ENCODE results near the gene RCSD1.
A peak's percentile ranks its signal among the peaks of the same experiment; 100 is the strongest.
"Not testable (repeated sequence)": the region's sequence is repeated elsewhere in the genome, so short reads cannot be mapped to it uniquely, and the experiment has no call there.

The RCSD1 gene

GRCh38 chr1:167722870-167723251, 92.8 kb downstream of the RCSD1 start:
- Histone ChIP-seq H3K4me1 (ENCODE audit: insufficient read depth, low read length) (peaks cover 39% of the 10 kb centered on the region), H3K27ac (ENCODE audit: low read depth, low read length) (peak overlapping the region; percentile 88), H3K9ac (ENCODE audit: low read length) (peak overlapping the region; percentile 58), H3K4me3 (ENCODE audit: low read depth in 1 of 2, low read length in 2 of 2) (peak overlapping the region; percentile 84 to 93), H3K27me3 (ENCODE audit: control insufficient read depth in 1 of 2, insufficient read depth in 2 of 2, low read length in 2 of 2) (no peaks in the 10 kb centered on the region), H3K9me3 (ENCODE audit: low read length) (no peaks in the 10 kb centered on the region), H3K36me3 (ENCODE audit: insufficient read depth, low read length) (no peaks in the 10 kb centered on the region)

GRCh38 chr1:167723707-167724323, 93.8 kb downstream of the RCSD1 start:
- peaks cover 39% of the 10 kb centered on the region for H3K4me1 ChIP-seq (ENCODE audit: insufficient read depth, low read length)
- H3K27ac ChIP-seq (ENCODE audit: low read depth, low read length), result no peak overlapping the region
- no peaks in the 10 kb centered on the region for H3K9me3 ChIP-seq (ENCODE audit: low read length)
- H3K4me3 ChIP-seq (ENCODE audit: low read depth in 1 of 2, low read length in 2 of 2), result peak overlapping the region in 1 of 2 donors; percentile 84
- H3K27me3 ChIP-seq (ENCODE audit: control insufficient read depth in 1 of 2, insufficient read depth in 2 of 2, low read length in 2 of 2), result no peaks in the 10 kb centered on the region
- no peaks in the 10 kb centered on the region for H3K36me3 ChIP-seq (ENCODE audit: insufficient read depth, low read length)
- peak overlapping the region; percentile 58 for H3K9ac ChIP-seq (ENCODE audit: low read length)

- Histone ChIP-seq H3K4me1 (ENCODE audit: insufficient read depth, low read length) (peaks cover 34% of the 10 kb centered on the region), H3K9ac (ENCODE audit: low read length) (no peak overlapping the region), H3K4me3 (ENCODE audit: low read depth in 1 of 2, low read length in 2 of 2) (no peak overlapping the region), H3K36me3 (ENCODE audit: insufficient read depth, low read length) (no peaks in the 10 kb centered on the region), H3K9me3 (ENCODE audit: low read length) (no peaks in the 10 kb centered on the region), H3K27ac (ENCODE audit: low read depth, low read length) (no peak overlapping the region), H3K27me3 (ENCODE audit: control insufficient read depth in 1 of 2, insufficient read depth in 2 of 2, low read length in 2 of 2) (no peaks in the 10 kb centered on the region)
Observed at GRCh38 chr1:167726008-167726407, 96.0 kb downstream of the RCSD1 start.

GRCh38 chr1:167728818-167729410, 98.9 kb downstream of the RCSD1 start:
- peaks cover 21% of the 10 kb centered on the region for H3K4me1 ChIP-seq (ENCODE audit: insufficient read depth, low read length)
- no peak overlapping the region for H3K4me3 ChIP-seq (ENCODE audit: low read depth in 1 of 2, low read length in 2 of 2)
- H3K9ac ChIP-seq (ENCODE audit: low read length), result no peak overlapping the region
- H3K36me3 ChIP-seq (ENCODE audit: insufficient read depth, low read length), result no peaks in the 10 kb centered on the region
- H3K27me3 ChIP-seq (ENCODE audit: control insufficient read depth in 1 of 2, insufficient read depth in 2 of 2, low read length in 2 of 2), result no peaks in the 10 kb centered on the region
- no peaks in the 10 kb centered on the region for H3K9me3 ChIP-seq (ENCODE audit: low read length)
- H3K27ac ChIP-seq (ENCODE audit: low read depth, low read length), result no peak overlapping the region

- no peaks in the 10 kb centered on the region for H3K27me3 ChIP-seq (ENCODE audit: control insufficient read depth in 1 of 2, insufficient read depth in 2 of 2, low read length in 2 of 2)
- no peaks in the 10 kb centered on the region for H3K36me3 ChIP-seq (ENCODE audit: insufficient read depth, low read length)
- H3K27ac ChIP-seq (ENCODE audit: low read depth, low read length), result no peak overlapping the region
- H3K9me3 ChIP-seq (ENCODE audit: low read length), result no peaks in the 10 kb centered on the region
- no peak overlapping the region for H3K9ac ChIP-seq (ENCODE audit: low read length)
- H3K4me1 ChIP-seq (ENCODE audit: insufficient read depth, low read length), result peaks cover 10% of the 10 kb centered on the region
- no peak overlapping the region for H3K4me3 ChIP-seq (ENCODE audit: low read depth in 1 of 2, low read length in 2 of 2)
Observed at GRCh38 chr1:167734227-167734626, 104.2 kb downstream of the RCSD1 start.

- H3K36me3 ChIP-seq (ENCODE audit: insufficient read depth, low read length), result no peaks in the 10 kb centered on the region
- no peak overlapping the region for H3K9ac ChIP-seq (ENCODE audit: low read length)
- H3K9me3 ChIP-seq (ENCODE audit: low read length), result no peaks in the 10 kb centered on the region
- no peak overlapping the region for H3K4me3 ChIP-seq (ENCODE audit: low read depth in 1 of 2, low read length in 2 of 2)
- peaks cover 16% of the 10 kb centered on the region for H3K4me1 ChIP-seq (ENCODE audit: insufficient read depth, low read length)
- no peaks in the 10 kb centered on the region for H3K27me3 ChIP-seq (ENCODE audit: control insufficient read depth in 1 of 2, insufficient read depth in 2 of 2, low read length in 2 of 2)
- no peak overlapping the region for H3K27ac ChIP-seq (ENCODE audit: low read depth, low read length)
Observed at GRCh38 chr1:167734841-167735240, 104.8 kb downstream of the RCSD1 start.

GRCh38 chr1:167737169-167737568, 107.1 kb downstream of the RCSD1 start:
- Histone ChIP-seq H3K9ac (ENCODE audit: low read length) (no peak overlapping the region), H3K4me3 (ENCODE audit: low read depth in 1 of 2, low read length in 2 of 2) (no peak overlapping the region), H3K9me3 (ENCODE audit: low read length) (no peaks in the 10 kb centered on the region), H3K36me3 (ENCODE audit: insufficient read depth, low read length) (no peaks in the 10 kb centered on the region), H3K27ac (ENCODE audit: low read depth, low read length) (no peak overlapping the region), H3K4me1 (ENCODE audit: insufficient read depth, low read length) (peaks cover 19% of the 10 kb centered on the region), H3K27me3 (ENCODE audit: control insufficient read depth in 1 of 2, insufficient read depth in 2 of 2, low read length in 2 of 2) (no peaks in the 10 kb centered on the region)

- H3K27me3 ChIP-seq (ENCODE audit: control insufficient read depth in 1 of 2, insufficient read depth in 2 of 2, low read length in 2 of 2), result no peaks in the 10 kb centered on the region
- H3K9ac ChIP-seq (ENCODE audit: low read length), result no peak overlapping the region
- H3K4me1 ChIP-seq (ENCODE audit: insufficient read depth, low read length), result peaks cover 19% of the 10 kb centered on the region
Observed at GRCh38 chr1:167738158-167738557, 108.1 kb downstream of the RCSD1 start.

GRCh38 chr1:167739752-167740151, 109.7 kb downstream of the RCSD1 start:
- H3K27ac ChIP-seq (ENCODE audit: low read depth, low read length), result no peak overlapping the region
- H3K4me1 ChIP-seq (ENCODE audit: insufficient read depth, low read length), result peaks cover 19% of the 10 kb centered on the region
- no peaks in the 10 kb centered on the region for H3K36me3 ChIP-seq (ENCODE audit: insufficient read depth, low read length)
- H3K4me3 ChIP-seq (ENCODE audit: low read depth in 1 of 2, low read length in 2 of 2), result no peak overlapping the region
- no peaks in the 10 kb centered on the region for H3K9me3 ChIP-seq (ENCODE audit: low read length)
- H3K27me3 ChIP-seq (ENCODE audit: control insufficient read depth in 1 of 2, insufficient read depth in 2 of 2, low read length in 2 of 2), result no peaks in the 10 kb centered on the region
- no peak overlapping the region for H3K9ac ChIP-seq (ENCODE audit: low read length)

More at GRCh38 chr1:167738158-167738557, 108.1 kb downstream of the RCSD1 start:
- H3K4me3 ChIP-seq (ENCODE audit: low read depth in 1 of 2, low read length in 2 of 2), result no peak overlapping the region
- no peaks in the 10 kb centered on the region for H3K9me3 ChIP-seq (ENCODE audit: low read length)
- H3K36me3 ChIP-seq (ENCODE audit: insufficient read depth, low read length), result no peaks in the 10 kb centered on the region
- no peak overlapping the region for H3K27ac ChIP-seq (ENCODE audit: low read depth, low read length)

GRCh38 chr1:167741103-167741502, 111.1 kb downstream of the RCSD1 start:
- H3K9ac ChIP-seq (ENCODE audit: low read length); H3K36me3 ChIP-seq (ENCODE audit: insufficient read depth, low read length); H3K27ac ChIP-seq (ENCODE audit: low read depth, low read length); H3K4me3 ChIP-seq (ENCODE audit: low read depth in 1 of 2, low read length in 2 of 2); H3K9me3 ChIP-seq (ENCODE audit: low read length); H3K27me3 ChIP-seq (ENCODE audit: control insufficient read depth in 1 of 2, insufficient read depth in 2 of 2, low read length in 2 of 2): not testable (repeated sequence)
- peaks cover 19% of the 10 kb centered on the region for H3K4me1 ChIP-seq (ENCODE audit: insufficient read depth, low read length)

GRCh38 chr1:167742392-167743057, 112.5 kb downstream of the RCSD1 start:
- H3K27ac ChIP-seq (ENCODE audit: low read depth, low read length); H3K36me3 ChIP-seq (ENCODE audit: insufficient read depth, low read length); H3K4me1 ChIP-seq (ENCODE audit: insufficient read depth, low read length): not testable (repeated sequence)

More at GRCh38 chr1:167742392-167743057, 112.5 kb downstream of the RCSD1 start:
- not testable (repeated sequence) for H3K27me3 ChIP-seq (ENCODE audit: control insufficient read depth in 1 of 2, insufficient read depth in 2 of 2, low read length in 2 of 2); H3K4me3 ChIP-seq (ENCODE audit: low read depth in 1 of 2, low read length in 2 of 2); H3K9me3 ChIP-seq (ENCODE audit: low read length); H3K9ac ChIP-seq (ENCODE audit: low read length)
